Caco-2 (cell line): Measurements from ENCODE around the gene NUDCD3. TPM values are rescaled to one million over a fixed set of nuclear protein-coding genes. Genes with fewer than 3 reads are reported as not detected.

Experiments
- BruUV-seq: library from RNA; stranded (reverse); fragments of 400-500 nt; replicated peaks from 2 replicates; lab custom pipeline; 2021; lab: Mats Ljungman, UMichigan
- CTCF ChIA-PET: fragments of 300-600 bp; sonication (Branson Sonifier 250); formaldehyde crosslinking; loops from one replicate; lab custom pipeline; 2022; ENCODE audit warnings: antibody characterized with exemption; lab: Charles Lee
- POLR2A ChIA-PET: fragments of 300-600 bp; sonication (Branson Sonifier 250); formaldehyde crosslinking; loops from one replicate; lab custom pipeline; 2022; ENCODE audit warnings: antibody characterized with exemption; lab: Charles Lee
- DNase-seq, 2 experiments: peaks; one replicate each; pipeline versions ENCODE4 v3.0.0 to v3.0.0-alpha.2; 2020 to 2022
- H3K27me3 ChIP-seq: replicated peaks from 2 replicates; pipeline ENCODE4 v1.6.0; 2011; ENCODE audit warnings: low read length; ENCODE audit not compliant: control insufficient read depth, insufficient read depth
- H3K36me3 ChIP-seq: 2 replicates; pipeline ENCODE4 v1.5.1; 2011; ENCODE audit warnings: low read length; ENCODE audit not compliant: control insufficient read depth, insufficient read depth
- H3K4me1 ChIP-seq: fragments of 250-450 bp; sonication (Bioruptor Pico); 2 replicates; pipeline ENCODE4 v1.5.1; 2020; ENCODE audit warnings: mild to moderate bottlenecking
- H3K4me3 ChIP-seq: 2 replicates; pipeline ENCODE4 v1.5.1; 2011; ENCODE audit warnings: low read depth, mild to moderate bottlenecking, control low read depth, low read length
- H3K9me3 ChIP-seq: fragments of 250-450 bp; sonication (Bioruptor Pico); 2 replicates; pipeline ENCODE4 v1.5.1; 2020; ENCODE audit warnings: mild to moderate bottlenecking, moderate library complexity
- H3K27ac Mint-ChIP-seq: one replicate; pipeline ENCODE4 v1.8.0; 2022; ENCODE audit warnings: mixed read lengths; ENCODE audit not compliant: unreplicated experiment
- H3K27me3 Mint-ChIP-seq: one replicate; pipeline ENCODE4 v1.8.0; 2022; ENCODE audit warnings: mixed read lengths; ENCODE audit not compliant: insufficient read depth, unreplicated experiment
- H3K36me3 Mint-ChIP-seq: one replicate; pipeline ENCODE4 v1.8.0; 2022; ENCODE audit warnings: mild to moderate bottlenecking, mixed read lengths; ENCODE audit not compliant: insufficient read depth, unreplicated experiment
- H3K4me1 Mint-ChIP-seq: one replicate; pipeline ENCODE4 v1.8.0; 2022; ENCODE audit warnings: low read depth, mixed read lengths; ENCODE audit not compliant: unreplicated experiment
- H3K4me3 Mint-ChIP-seq: one replicate; pipeline ENCODE4 v1.8.0; 2022; ENCODE audit warnings: mild to moderate bottlenecking, moderate library complexity, mixed read lengths; ENCODE audit not compliant: unreplicated experiment
- H3K9me3 Mint-ChIP-seq: one replicate; pipeline ENCODE4 v1.8.0; 2022; ENCODE audit warnings: mixed read lengths; ENCODE audit not compliant: unreplicated experiment
- CTCF ChIP-seq, 2 experiments: fragments of 200-600 bp in 1 of 2; IDR thresholded peaks; 1 replicate in 1 of 2; 2 replicates in 1 of 2; pipeline versions ENCODE4 v1.5.1 to v1.8.0; 2011 to 2022; ENCODE audit warnings: antibody characterized with exemption in 1 of 2, control low read depth in 1 of 2, inconsistent platforms in 1 of 2, low read depth in 1 of 2, low read length in 1 of 2, mild to moderate bottlenecking in 1 of 2, moderate library complexity in 1 of 2; ENCODE audit not compliant: insufficient read depth in 1 of 2, severe bottlenecking in 1 of 2, unreplicated experiment in 1 of 2
- intact Hi-C: fragments of 100-400 bp; cut with micrococcal nuclease; formaldehyde crosslinking; loops from one replicate; pipeline ENCODE4 v1.10.0; 2022; ENCODE audit not compliant: unreplicated experiment
- total RNA-seq: library from RNA; stranded (reverse); gene quantifications from 2 replicates; pipeline ENCODE4 v1.2.3, GENCODE V29; 2022

The NUDCD3 gene
- total RNA-seq, 1 experiment from 2014 or later: 116 TPM

DNA sequence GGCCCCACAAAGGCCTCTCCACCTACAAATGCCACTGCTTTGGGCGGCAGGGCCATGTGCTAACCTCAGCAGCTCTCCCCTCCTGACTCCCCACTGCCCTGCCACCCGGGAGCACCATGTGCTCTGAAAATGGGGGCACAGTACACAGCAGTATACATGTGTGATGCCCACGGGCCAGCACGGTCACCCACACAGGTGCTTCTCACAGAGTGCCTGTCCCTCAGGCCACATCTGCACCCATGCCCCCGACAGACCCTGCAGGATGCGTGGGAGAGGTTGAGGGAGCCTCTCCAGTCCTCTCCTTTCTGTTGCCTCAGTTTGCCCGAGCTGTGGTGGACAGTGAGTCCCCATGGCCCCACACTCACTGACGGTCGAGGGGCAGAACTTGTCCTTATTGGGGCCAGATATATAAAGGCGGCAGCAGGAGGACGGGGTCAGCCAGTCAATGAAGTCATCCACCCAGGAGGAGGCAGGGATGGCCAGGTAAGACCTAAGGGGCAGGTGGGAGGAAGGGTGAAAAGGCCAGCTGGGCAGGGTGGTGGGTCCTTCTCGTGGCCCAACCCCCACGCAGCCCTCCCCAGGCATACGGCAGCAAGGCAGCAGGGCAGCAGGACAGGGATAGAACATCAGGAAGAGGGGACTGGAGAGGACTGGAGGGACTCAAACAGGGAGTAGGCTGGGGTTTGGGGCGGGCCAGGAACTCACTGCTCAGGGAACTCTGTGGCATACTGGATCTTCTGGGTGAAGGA, 31.1 kb upstream of the NUDCD3 start:
- no peak overlapping the region for H3K27ac Mint-ChIP-seq
- no peaks in the 10 kb centered on the region for H3K4me1 ChIP-seq
- peaks cover 1% of the 10 kb centered on the region; the same call in 1 of the 2 replicates for H3K36me3 ChIP-seq
- no peaks in the 10 kb centered on the region for H3K27me3 Mint-ChIP-seq
- no TSS peak for BruUV-seq
- ChIA-PET POLR2A (no interaction called here), CTCF (no interaction called here)
- no peak overlapping the region for H3K4me3 Mint-ChIP-seq
- H3K9me3 ChIP-seq: 0 out of 2 replicates have a peak, but pooled peaks cover 16% of the 10 kb centered on the region
- intact Hi-C loops: no loop called here
- no peaks in the 10 kb centered on the region for H3K4me1 Mint-ChIP-seq
- no peaks in the 10 kb centered on the region for H3K27me3 ChIP-seq
- H3K36me3 Mint-ChIP-seq: no peaks in the 10 kb centered on the region
- peaks cover 10% of the 10 kb centered on the region for H3K9me3 Mint-ChIP-seq
- H3K4me3 ChIP-seq: no peak overlapping the region
- no peak for TF ChIP-seq CTCF (IDR thresholded peaks at IDR 0.05; ENCODE audit: insufficient read depth in 1 of 2, low read depth in 1 of 2, low read length in 1 of 2, severe bottlenecking in 1 of 2, unreplicated experiment in 1 of 2)
- DNase-seq: no peak

- no TSS peak for BruUV-seq
- Histone ChIP-seq H3K4me1 (no peaks in the 10 kb centered on the region), H3K27me3 (no peaks in the 10 kb centered on the region), H3K4me3 (no peak overlapping the region), H3K9me3 (0 out of 2 replicates have a peak, but pooled peaks cover 12% of the 10 kb centered on the region), H3K36me3 (peaks cover 1% of the 10 kb centered on the region; the same call in 1 of the 2 replicates)
- Mint-ChIP-seq H3K36me3 (no peaks in the 10 kb centered on the region), H3K27ac (no peak overlapping the region), H3K4me1 (no peaks in the 10 kb centered on the region), H3K9me3 (peaks cover 10% of the 10 kb centered on the region), H3K4me3 (no peak overlapping the region), H3K27me3 (no peaks in the 10 kb centered on the region)
- POLR2A ChIA-PET: no interaction called here
- CTCF ChIA-PET: no interaction called here
- no peak for DNase-seq
- TF ChIP-seq CTCF (IDR thresholded peaks at IDR 0.05; ENCODE audit: insufficient read depth in 1 of 2, low read depth in 1 of 2, low read length in 1 of 2, severe bottlenecking in 1 of 2, unreplicated experiment in 1 of 2): no peak
- intact Hi-C loops: no loop called here
These were observed 30.1 kb upstream of the NUDCD3 start for GRCh38 chr7:44520574-44520973.

DNA sequence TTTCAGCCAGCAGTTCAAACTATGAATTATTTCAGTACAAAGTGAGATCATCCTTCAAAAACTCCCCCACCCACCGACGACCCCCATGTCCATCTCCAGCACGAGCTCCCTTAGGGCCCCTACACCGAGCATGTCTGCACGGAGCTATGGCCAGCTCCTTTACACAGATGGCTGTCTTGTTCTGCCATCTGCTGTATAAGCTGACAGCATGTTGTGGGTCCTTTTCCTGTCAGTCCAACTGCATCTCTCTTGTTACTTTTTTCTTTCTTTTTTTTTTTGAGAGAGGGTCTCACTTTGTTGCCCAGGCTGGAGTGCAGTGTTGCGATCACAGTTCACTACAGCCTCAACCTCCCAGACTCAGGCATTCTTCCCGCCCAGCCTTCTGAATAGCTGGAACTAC, 29.1 kb upstream of the NUDCD3 start:
- H3K9me3 Mint-ChIP-seq: peaks cover 3% of the 10 kb centered on the region
- Histone ChIP-seq H3K4me1 (no peaks in the 10 kb centered on the region), H3K4me3 (no peak overlapping the region), H3K36me3 (peaks cover 1% of the 10 kb centered on the region; the same call in 1 of the 2 replicates), H3K9me3 (0 out of 2 replicates have a peak, but pooled peaks cover 4% of the 10 kb centered on the region), H3K27me3 (no peaks in the 10 kb centered on the region)
- no peak overlapping the region for H3K27ac Mint-ChIP-seq
- no peak overlapping the region for H3K4me3 Mint-ChIP-seq
- no peaks in the 10 kb centered on the region for H3K36me3 Mint-ChIP-seq
- H3K4me1 Mint-ChIP-seq: no peaks in the 10 kb centered on the region
- H3K27me3 Mint-ChIP-seq: no peaks in the 10 kb centered on the region
- BruUV-seq: no TSS peak
- DNase-seq: no peak
- TF ChIP-seq CTCF (IDR thresholded peaks at IDR 0.05; ENCODE audit: insufficient read depth in 1 of 2, low read depth in 1 of 2, low read length in 1 of 2, severe bottlenecking in 1 of 2, unreplicated experiment in 1 of 2): no peak
- intact Hi-C loops: no loop called here
- CTCF ChIA-PET: no interaction called here
- POLR2A ChIA-PET: no interaction called here
